Mucosa of stomach (tissue), 1 donor: ENCODE data around the gene HEPN1.

Source experiments
- H3K27me3 ChIP-seq: one replicate; pipeline ENCODE4 v1.7.0; 2013; ENCODE audit warnings: mild to moderate bottlenecking, low read length; ENCODE audit not compliant: control insufficient read depth, insufficient read depth
- H3K36me3 ChIP-seq: one replicate; pipeline ENCODE4 v1.7.0; 2013; ENCODE audit warnings: low read length; ENCODE audit not compliant: control insufficient read depth, insufficient read depth
- H3K4me1 ChIP-seq: one replicate; pipeline ENCODE4 v1.7.0; 2013; ENCODE audit warnings: mild to moderate bottlenecking, low read length; ENCODE audit not compliant: control insufficient read depth, insufficient read depth
- H3K4me3 ChIP-seq: one replicate; pipeline ENCODE4 v1.7.0; 2013; ENCODE audit warnings: low read length
- H3K9ac ChIP-seq: one replicate; pipeline ENCODE4 v1.7.0; 2013; ENCODE audit warnings: mild to moderate bottlenecking, low read length, moderate library complexity
- H3K9me3 ChIP-seq: one replicate; pipeline ENCODE4 v1.7.0; 2013; ENCODE audit warnings: mild to moderate bottlenecking, low read length, moderate library complexity; ENCODE audit not compliant: control insufficient read depth
- donor health status: Pancreatic carcinoma.

HEPN1 gene

DNA sequence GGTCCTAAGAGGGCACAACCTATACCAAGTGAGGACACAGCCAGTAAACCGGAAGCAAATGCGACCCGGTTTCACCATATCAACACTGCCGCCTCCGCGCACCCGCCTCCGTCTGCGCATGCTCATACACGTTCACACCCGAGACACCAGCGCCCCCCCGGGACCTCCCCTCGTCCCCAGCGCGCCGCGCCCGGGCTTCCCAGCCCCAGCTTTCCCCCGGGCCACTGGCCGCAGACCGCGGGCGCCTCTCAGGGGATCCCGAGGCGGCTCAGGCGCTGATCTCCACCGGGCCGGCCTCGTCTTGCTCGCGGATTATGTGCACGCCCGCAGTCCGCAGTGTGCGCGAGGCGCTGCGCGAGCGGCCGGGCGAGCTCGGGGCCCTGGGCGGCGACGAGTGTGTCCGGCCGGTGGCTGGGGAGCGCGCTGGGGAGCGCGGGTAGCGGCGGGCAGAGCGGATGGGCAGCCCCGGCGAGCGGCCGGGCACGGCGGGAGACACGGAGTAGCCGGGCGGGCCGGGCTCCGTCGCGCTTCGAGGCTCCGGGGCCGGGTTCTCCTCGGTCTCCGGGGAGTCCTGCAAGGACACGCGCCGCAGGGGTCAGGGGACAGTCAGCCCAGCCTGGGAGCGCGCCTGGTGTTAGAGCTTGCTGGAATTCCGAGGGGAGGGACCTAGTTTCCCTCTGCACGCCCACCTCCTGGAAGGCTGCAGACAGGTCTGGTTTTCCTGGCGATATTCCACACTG, 2.0 kb downstream of the HEPN1 start:
- Histone ChIP-seq H3K9ac (no peak overlapping the region), H3K4me1 (no peaks in the 10 kb centered on the region), H3K9me3 (no peaks in the 10 kb centered on the region), H3K36me3 (no peaks in the 10 kb centered on the region), H3K4me3 (no peak overlapping the region), H3K27me3 (peaks cover 28% of the 10 kb centered on the region)

DNA sequence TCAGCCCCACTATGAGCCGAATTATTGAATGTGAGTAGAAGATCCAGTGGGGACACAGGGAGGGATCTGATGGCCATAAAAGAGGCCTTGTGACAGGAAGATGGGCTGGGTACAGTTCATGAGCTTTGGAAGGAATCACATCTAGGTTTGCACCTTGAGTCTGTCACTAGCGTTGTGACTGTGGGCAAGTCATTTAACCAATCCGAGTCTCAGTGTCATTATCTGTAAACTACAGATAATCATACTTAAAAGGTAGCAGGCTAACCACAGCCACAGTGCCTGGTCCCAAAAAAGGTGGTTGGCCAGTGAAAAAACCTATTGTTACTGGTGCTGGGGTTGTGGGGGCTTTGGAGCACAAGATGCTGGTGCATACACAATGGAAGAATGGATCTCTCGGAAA, 3.8 kb downstream of the HEPN1 start:
- Histone ChIP-seq H3K9ac (no peak overlapping the region), H3K36me3 (no peaks in the 10 kb centered on the region), H3K4me3 (no peak overlapping the region), H3K27me3 (peaks cover 15% of the 10 kb centered on the region), H3K9me3 (no peaks in the 10 kb centered on the region), H3K4me1 (no peaks in the 10 kb centered on the region)

DNA sequence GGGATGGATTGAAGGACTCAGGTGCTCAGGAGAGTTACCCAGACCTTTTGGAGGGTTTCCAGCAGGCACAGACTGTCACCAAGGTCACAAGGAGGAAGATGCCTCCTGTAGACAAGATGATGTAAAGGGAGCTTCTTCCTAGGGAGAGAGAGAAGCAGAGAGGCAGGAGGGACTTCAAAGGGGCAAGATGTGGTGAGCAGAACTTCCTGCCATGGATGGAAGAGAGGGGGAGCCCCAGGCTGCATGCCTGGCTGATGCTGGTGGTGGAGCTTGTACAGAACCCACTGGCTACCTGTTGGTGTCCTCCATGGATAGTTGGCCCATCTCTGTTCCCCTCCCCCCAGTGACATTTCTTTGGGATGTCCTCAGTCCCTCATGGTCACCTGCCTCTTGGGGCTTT, 4.2 kb downstream of the HEPN1 start:
- Histone ChIP-seq H3K9ac (no peak overlapping the region), H3K4me3 (no peak overlapping the region), H3K36me3 (no peaks in the 10 kb centered on the region), H3K9me3 (no peaks in the 10 kb centered on the region), H3K4me1 (no peaks in the 10 kb centered on the region), H3K27me3 (peaks cover 15% of the 10 kb centered on the region)

DNA sequence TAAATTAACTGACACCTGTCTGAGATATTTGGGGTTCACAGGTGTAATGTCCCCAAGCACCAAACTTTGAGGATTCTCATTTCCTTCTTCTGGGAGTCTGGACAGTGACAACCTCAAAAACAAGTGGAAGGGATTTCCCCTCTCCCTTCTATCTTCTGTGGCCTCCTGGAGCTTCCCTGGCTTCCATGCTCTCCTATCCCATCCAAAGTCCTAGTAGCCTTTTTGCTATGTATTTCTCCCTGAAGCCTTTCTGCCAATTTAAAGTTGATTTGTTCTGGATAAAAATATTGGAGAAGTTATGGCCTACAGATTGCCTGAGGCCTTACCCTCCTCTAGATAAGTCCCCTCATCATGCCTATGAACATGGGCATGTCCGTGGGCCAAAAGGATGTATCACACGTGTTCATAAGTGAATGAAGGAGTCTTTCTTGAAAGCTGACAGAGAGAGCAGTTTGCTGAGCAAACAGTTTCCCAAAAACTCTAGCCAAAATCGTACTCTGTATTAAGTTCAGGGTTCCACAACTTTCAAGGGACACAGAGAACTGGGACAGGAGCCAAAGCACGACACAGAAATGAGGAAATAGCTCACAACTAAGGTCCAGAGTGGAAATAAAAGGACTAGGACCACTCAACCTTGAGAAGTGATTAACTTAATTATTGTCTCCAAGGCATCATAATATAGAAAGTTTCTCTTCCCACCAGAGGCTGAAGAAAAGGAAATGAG, 10.1 kb downstream of the HEPN1 start:
- Histone ChIP-seq H3K36me3 (no peaks in the 10 kb centered on the region), H3K9me3 (no peaks in the 10 kb centered on the region), H3K4me1 (no peaks in the 10 kb centered on the region), H3K4me3 (no peak overlapping the region), H3K9ac (no peak overlapping the region), H3K27me3 (no peaks in the 10 kb centered on the region)

DNA sequence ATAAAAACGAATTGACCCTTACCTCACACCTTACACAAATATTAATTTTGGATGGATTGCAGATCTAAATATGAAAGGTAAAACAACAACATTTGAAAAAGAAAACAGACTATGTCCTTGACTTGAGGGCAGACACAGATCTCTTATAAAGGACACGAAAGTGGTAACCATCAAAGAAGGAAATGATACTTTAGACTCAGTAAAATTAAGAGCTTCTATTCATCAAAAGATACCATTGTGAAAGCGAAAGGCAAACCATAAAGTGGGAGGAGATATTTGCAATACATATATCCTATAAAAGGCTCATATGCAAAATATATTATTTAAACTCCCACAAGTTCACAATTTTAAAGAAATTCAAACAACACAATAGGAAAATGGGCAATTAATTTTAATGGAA, 11.7 kb downstream of the HEPN1 start:
- H3K9ac ChIP-seq, result no peak overlapping the region
- no peak overlapping the region for H3K4me3 ChIP-seq
- no peaks in the 10 kb centered on the region for H3K27me3 ChIP-seq
- no peaks in the 10 kb centered on the region for H3K36me3 ChIP-seq
- H3K9me3 ChIP-seq, result no peaks in the 10 kb centered on the region
- no peaks in the 10 kb centered on the region for H3K4me1 ChIP-seq

DNA sequence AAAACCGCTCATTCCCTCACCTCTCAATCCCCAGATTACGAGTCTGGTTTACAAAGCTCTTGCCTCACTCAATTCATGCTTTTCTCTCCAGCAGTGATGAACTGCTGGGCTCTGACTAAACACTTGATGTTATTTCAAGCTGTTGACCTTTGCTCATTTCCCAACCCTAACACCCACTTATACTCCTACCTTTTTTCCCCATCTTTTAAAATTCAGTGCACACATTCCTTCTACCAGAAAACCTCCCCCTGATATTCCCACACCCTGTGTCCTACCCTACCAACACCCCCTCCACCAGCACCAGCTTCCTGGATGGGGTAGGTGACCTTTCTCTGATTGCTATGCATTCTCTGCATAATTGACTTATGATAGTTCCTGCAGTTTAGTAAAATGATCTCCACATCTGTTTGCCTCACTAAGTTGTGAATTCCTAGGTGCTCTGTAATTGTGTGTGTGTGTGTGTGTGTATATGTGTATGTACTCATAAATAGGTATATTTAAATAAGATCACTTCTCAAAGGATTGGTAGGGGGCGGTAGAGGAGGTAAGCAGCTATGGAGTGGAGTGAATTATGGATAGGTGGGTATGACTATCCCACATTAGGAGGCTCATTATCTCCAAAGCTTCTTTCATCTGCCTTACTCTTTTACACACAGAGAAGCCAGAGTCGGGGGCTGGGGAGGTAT, 16.0 kb downstream of the HEPN1 start:
- Histone ChIP-seq H3K4me3 (no peak overlapping the region), H3K9ac (no peak overlapping the region), H3K4me1 (no peaks in the 10 kb centered on the region), H3K27me3 (no peaks in the 10 kb centered on the region), H3K9me3 (no peaks in the 10 kb centered on the region), H3K36me3 (no peaks in the 10 kb centered on the region)

DNA sequence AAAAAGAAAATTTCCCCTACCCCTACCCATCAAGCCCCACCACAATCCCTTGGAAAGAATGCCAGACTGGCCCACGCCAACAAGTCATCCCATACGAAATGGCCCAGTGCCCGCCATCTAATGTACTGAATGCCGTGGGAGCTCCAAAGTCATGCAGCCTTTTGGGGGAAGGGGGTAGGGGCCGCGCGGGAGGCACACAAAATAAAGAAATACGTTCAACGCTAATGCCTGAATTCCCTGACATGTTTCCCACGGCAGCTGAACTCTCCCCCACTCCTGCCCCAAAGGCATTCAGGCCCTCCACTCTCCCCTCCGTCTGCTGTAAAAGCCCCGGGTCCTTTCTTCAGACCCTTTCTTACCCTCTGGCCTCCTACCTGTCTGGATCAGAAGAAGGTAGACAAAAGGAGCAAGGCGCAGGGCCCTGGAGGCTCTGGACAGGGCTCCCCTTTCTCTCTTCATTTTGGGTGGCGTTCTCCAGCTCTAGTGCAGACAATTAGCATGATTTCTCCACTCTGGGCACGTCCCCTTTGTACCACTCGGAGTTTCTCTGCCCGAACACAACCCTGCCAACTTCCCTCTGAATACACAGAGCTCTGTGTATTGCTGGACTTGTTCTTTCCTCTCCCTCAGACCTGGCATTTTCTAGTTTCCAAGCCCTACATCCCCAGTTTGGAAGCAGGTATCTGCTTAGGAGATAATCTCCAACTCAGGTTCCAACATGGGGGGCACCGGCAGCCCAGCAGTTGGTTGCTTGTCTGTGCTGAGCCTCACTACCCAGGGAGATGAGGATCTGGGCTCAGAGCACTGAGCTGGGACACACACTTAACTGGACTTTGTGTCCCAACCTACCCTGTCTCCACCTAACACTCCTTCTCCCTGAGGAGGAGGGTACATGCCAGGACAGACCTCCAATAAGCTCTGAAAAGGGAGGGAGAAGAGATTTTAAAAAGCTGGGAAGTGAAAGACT, 16.8 kb downstream of the HEPN1 start, which contains the start of gene HEPACAM:
TSS of gene HEPACAM (minus strand) at position 500 of the 967 bp plus-strand sequence. CDS start at position 459, 41 bp downstream.
- H3K36me3 ChIP-seq, result no peaks in the 10 kb centered on the region
- no peaks in the 10 kb centered on the region for H3K27me3 ChIP-seq
- H3K9me3 ChIP-seq, result no peaks in the 10 kb centered on the region
- no peaks in the 10 kb centered on the region for H3K4me1 ChIP-seq
- H3K9ac ChIP-seq, result no peak within 1 kb of the TSS
- no peak within 1 kb of the TSS for H3K4me3 ChIP-seq

DNA sequence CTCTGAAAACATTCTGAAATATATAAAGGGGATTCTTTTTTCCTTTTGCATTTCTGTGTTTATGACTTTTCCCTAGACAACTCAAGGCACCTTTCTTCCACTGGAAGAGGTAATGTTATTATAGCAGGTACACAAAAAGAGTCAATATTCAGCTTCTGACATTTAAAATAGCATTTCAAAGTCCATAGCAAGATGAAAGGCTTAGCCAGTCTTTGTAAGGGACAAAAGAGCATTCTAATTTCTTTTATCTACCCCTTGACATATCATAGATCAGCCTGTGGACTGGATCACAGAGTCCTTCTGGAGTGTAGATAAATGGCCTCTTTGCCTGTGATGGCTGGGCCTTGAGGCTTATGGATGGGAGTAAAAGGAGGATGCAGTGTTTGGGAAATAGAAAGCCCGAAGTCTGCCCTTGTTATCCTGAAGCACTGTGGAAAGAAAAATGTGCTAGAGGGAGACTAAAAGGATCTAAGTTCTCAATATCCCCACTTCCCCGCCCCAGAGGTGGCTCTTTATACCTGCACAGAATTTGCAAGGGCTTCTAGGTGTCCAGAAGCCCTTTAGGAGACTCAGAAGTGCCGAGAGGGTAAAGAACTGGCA, 18.4 kb downstream of the HEPN1 start:
- Histone ChIP-seq H3K4me3 (no peak overlapping the region), H3K4me1 (no peaks in the 10 kb centered on the region), H3K27me3 (no peaks in the 10 kb centered on the region), H3K9ac (no peak overlapping the region), H3K36me3 (no peaks in the 10 kb centered on the region), H3K9me3 (no peaks in the 10 kb centered on the region)

DNA sequence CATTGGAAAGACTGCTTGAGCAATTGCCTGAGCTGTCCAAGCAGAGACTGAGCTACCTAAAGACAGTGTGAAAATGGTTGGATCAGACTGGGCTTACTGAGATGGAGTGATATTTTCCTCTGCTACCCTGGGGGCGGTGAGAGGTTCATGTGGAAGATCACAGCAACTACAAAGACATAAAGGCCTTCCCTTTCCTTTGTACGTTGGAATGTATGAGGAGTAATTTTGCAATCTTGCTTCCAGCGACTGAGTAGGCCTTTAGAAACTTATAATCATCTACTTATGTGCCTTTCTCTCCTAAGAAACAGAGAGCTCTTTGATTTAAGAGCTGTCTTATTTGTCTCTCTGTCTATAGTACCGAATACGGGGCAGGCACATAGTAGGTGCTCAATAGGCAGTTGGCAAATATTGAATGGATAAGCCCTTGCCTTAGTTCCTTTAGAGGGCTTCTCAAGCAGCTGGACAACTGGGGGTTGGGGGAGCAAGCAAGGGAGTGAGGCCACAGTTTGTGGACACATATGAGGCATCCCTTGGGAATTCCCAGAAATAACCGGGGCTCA, 19.2 kb downstream of the HEPN1 start:
- Histone ChIP-seq H3K9me3 (no peaks in the 10 kb centered on the region), H3K9ac (no peak overlapping the region)

DNA sequence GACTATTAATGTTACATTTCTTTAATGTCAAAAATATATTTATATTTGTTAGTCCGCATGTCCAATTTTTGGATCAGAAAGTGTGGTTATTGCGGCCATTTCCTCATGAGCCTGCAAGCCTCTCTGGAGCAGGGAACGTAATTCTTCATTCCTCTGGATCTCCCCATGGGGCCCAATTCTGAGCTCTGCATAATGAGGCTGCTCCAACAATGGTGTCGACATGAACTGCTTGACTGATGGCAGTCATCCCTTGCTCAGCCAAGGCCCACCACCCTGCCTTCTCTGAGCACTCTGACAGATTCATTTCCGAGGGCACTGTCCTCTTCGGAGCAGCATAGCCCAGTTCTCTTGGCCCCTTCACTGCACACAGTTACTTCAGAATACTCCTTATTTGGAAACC, 19.9 kb downstream of the HEPN1 start:
- Histone ChIP-seq H3K9me3 (no peaks in the 10 kb centered on the region), H3K4me3 (no peak overlapping the region), H3K27me3 (no peaks in the 10 kb centered on the region), H3K4me1 (no peaks in the 10 kb centered on the region), H3K36me3 (no peaks in the 10 kb centered on the region), H3K9ac (no peak overlapping the region)

More for the DNA sequence above, 19.2 kb downstream of the HEPN1 start:
- Histone ChIP-seq H3K27me3 (no peaks in the 10 kb centered on the region), H3K4me1 (no peaks in the 10 kb centered on the region), H3K4me3 (no peak overlapping the region), H3K36me3 (no peaks in the 10 kb centered on the region)

DNA sequence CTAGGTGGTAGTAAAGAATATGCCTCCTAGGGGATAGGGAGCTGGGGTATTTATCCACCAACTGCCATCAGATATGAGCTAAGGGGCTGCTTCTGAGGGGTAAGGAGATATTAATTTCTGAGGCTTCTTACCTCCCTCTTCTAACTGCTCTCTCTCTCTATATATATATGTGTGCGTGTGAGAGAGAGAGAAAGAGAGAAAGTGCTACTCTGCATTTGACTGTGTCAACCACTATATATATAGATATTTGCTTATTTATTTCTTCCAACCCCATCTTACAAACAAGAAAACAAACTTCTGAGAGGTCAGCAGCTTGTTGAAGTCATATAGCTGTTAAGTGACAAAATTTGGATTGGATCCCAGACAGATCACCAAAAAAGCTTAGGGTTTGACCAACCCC, 22.7 kb downstream of the HEPN1 start:
- no peaks in the 10 kb centered on the region for H3K27me3 ChIP-seq
- no peak overlapping the region for H3K9ac ChIP-seq

More for the DNA sequence above, 22.7 kb downstream of the HEPN1 start:
- Histone ChIP-seq H3K9me3 (no peaks in the 10 kb centered on the region), H3K4me1 (no peaks in the 10 kb centered on the region), H3K36me3 (no peaks in the 10 kb centered on the region), H3K4me3 (no peak overlapping the region)
